ENCODE data around the gene HIVEP3. TPM values are rescaled to one million over a fixed set of nuclear protein-coding genes. Genes with fewer than 3 reads are reported as not detected.

The HIVEP3 gene
- total RNA-seq, 1 donor from 2014 or later = 0.37 TPM

DNA sequence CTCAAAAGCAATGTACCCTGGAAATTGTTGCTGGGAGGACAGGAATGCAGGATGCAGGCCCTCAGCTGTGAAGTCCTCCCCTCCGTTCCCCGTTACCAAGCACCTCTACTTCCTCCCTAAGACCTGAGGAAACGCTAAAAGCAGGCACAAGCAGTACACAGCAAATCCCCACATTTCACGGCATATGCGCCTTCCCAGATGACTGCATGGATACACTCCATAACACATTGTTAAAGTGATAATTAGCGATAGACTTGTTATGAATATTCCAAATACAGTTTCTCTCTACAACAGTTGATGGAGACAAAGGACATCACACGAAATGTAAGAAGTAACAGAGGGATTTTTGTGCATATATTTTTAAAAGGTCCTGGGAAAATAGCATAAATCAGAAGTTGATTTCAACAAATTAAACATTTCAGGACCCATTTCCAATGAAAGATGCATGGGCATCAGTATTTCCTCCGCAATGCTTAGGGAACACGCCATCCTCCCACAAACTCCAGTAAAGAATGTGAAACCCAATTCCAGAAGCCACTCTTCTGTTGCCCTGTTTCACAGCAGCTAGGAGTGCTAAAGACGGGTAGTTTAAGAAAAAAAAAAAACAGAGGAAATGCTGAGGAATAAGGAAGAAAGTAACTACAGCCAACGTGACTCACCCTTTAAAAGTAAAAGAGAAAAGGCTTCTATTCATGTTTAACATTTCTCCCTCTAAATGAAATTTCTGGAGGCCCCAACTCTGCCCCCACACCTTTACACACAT, 75.5 kb downstream of the HIVEP3 start:
- H3K27me3 Mint-ChIP-seq (ENCODE audit: insufficient read depth, low read depth) = peaks cover 3% of the 10 kb centered on the region
- Histone ChIP-seq H3K27ac (no peak overlapping the region), H3K27me3 (no peaks in the 10 kb centered on the region), H3F3A (ENCODE audit: low read depth) (peaks cover 26% of the 10 kb centered on the region), H4K20me1 (ENCODE audit: low read depth) (no peaks in the 10 kb centered on the region), H3K4me1 (peaks cover 22% of the 10 kb centered on the region), H3K36me3 (no peaks in the 10 kb centered on the region), H3K9me3 (ENCODE audit: low read depth) (no peaks in the 10 kb centered on the region), H2AFZ (replicated peaks) (no peak overlapping the region), H3K4me2 (no peak overlapping the region), H3K4me3 (no peak overlapping the region), H3K79me2 (ENCODE audit: low read depth) (no peaks in the 10 kb centered on the region), H3K9ac (no peak overlapping the region)
- H3K9me3 Mint-ChIP-seq = no peaks in the 10 kb centered on the region
- peak overlapping the region; percentile 80 for H3K27ac Mint-ChIP-seq
- no peaks in the 10 kb centered on the region for H3K36me3 Mint-ChIP-seq
- no peak for TF ChIP-seq EZH2 (IDR thresholded peaks at IDR 0.05)
- TF ChIP-seq, protein P1, sequence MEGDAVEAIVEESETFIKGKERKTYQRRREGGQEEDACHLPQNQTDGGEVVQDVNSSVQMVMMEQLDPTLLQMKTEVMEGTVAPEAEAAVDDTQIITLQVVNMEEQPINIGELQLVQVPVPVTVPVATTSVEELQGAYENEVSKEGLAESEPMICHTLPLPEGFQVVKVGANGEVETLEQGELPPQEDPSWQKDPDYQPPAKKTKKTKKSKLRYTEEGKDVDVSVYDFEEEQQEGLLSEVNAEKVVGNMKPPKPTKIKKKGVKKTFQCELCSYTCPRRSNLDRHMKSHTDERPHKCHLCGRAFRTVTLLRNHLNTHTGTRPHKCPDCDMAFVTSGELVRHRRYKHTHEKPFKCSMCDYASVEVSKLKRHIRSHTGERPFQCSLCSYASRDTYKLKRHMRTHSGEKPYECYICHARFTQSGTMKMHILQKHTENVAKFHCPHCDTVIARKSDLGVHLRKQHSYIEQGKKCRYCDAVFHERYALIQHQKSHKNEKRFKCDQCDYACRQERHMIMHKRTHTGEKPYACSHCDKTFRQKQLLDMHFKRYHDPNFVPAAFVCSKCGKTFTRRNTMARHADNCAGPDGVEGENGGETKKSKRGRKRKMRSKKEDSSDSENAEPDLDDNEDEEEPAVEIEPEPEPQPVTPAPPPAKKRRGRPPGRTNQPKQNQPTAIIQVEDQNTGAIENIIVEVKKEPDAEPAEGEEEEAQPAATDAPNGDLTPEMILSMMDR (IDR thresholded peaks at IDR 0.05) = no peak
- no peak for TF ChIP-seq EZH2phosphoT487 (IDR thresholded peaks at IDR 0.05)
- no peak overlapping the region for H3K4me3 Mint-ChIP-seq
- peaks cover 36% of the 10 kb centered on the region for H3K4me1 Mint-ChIP-seq
- DNase-seq (ENCODE audit: low spot score) = no peak

DNA sequence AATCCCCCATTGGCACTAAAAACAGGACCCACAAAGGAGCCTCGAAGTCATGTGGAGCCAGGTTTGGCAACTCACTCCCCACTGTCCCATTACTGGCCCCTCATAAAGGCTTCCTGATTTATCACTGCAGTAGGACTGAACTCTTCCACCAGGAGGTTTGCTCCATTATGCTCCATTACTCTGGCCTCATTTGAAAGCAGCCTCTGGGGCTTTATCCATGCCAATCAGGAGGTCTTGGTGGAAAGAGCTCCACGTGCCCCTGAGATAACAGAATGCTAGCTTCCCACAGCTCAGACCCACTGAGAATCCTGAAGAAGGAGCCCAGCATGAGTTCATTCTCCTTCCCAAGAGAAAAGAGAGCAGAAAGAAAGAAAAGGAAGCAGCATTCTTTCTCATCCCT, 76.4 kb downstream of the HIVEP3 start:
- no peak overlapping the region for H3K4me2 ChIP-seq

DNA sequence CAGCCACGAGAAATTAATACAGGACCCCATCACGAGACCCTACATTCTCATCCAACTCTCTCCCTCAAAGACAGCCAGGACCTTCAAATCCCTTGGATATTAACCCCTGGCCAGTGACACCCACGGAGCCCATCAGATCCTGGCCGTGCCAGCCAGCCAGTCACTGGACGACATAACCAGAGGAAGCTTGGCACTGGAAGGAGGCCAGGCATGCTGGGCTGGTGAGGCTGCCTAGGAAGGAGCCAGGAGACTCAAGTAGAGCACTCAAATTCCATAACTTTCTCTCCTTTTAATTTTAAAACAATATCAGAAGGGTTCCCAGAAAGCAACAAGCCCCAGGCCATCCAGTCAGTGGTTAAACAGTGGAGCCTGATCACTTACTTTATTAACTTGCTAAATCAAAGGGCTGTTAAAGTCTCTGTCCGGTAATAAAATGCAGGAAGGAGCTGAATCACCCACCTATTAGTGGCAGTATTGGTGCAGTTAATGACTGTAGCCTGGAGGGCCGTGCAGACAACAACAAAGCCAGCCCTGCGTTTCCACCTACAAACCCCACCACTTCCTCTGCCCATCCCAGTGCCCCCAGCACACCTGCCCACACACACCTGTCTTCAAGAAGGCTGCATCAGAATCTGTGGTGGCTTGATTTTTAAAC, 78.0 kb downstream of the HIVEP3 start:
- H2AFZ ChIP-seq (replicated peaks) = peak overlapping the region; percentile 26
- no peaks in the 10 kb centered on the region for H3K79me2 ChIP-seq (ENCODE audit: low read depth)
- H3K9me3 ChIP-seq (ENCODE audit: low read depth) = no peaks in the 10 kb centered on the region
- peaks cover 22% of the 10 kb centered on the region for H3K4me1 ChIP-seq
- no peak overlapping the region for H3K4me3 Mint-ChIP-seq
- no peaks in the 10 kb centered on the region for H3K36me3 ChIP-seq
- no peak overlapping the region for H3K4me2 ChIP-seq
- no peaks in the 10 kb centered on the region for H3K9me3 Mint-ChIP-seq
- no peaks in the 10 kb centered on the region for H3K36me3 Mint-ChIP-seq
- DNase-seq (ENCODE audit: low spot score) = no peak
- no peak overlapping the region for H3K4me3 ChIP-seq
- H4K20me1 ChIP-seq (ENCODE audit: low read depth) = no peaks in the 10 kb centered on the region
- H3K9ac ChIP-seq = no peak overlapping the region
- peaks cover 43% of the 10 kb centered on the region for H3K4me1 Mint-ChIP-seq
- peaks cover 5% of the 10 kb centered on the region for H3K27me3 Mint-ChIP-seq (ENCODE audit: insufficient read depth, low read depth)
- H3K27me3 ChIP-seq = no peaks in the 10 kb centered on the region
- TF ChIP-seq, protein P1 (IDR thresholded peaks at IDR 0.05) = no peak
- TF ChIP-seq EZH2 (IDR thresholded peaks at IDR 0.05) = no peak
- TF ChIP-seq EZH2phosphoT487 (IDR thresholded peaks at IDR 0.05) = no peak
- no peak overlapping the region for H3K27ac Mint-ChIP-seq
- no peak overlapping the region for H3K27ac ChIP-seq
- H3F3A ChIP-seq (ENCODE audit: low read depth) = peaks cover 26% of the 10 kb centered on the region

More for the DNA sequence above, 76.4 kb downstream of the HIVEP3 start:
- H3K27ac Mint-ChIP-seq = peak overlapping the region; percentile 76
- peak overlapping the region; percentile 44 for H3K4me3 Mint-ChIP-seq
- H3K79me2 ChIP-seq (ENCODE audit: low read depth) = no peaks in the 10 kb centered on the region
- H4K20me1 ChIP-seq (ENCODE audit: low read depth) = no peaks in the 10 kb centered on the region
- H3K36me3 Mint-ChIP-seq = no peaks in the 10 kb centered on the region
- H2AFZ ChIP-seq (replicated peaks) = peak overlapping the region; percentile 6
- H3K36me3 ChIP-seq = no peaks in the 10 kb centered on the region
- H3K9me3 ChIP-seq (ENCODE audit: low read depth) = no peaks in the 10 kb centered on the region
- peak overlapping the region; percentile 2 for H3K27ac ChIP-seq
- H3K9me3 Mint-ChIP-seq = no peaks in the 10 kb centered on the region
- peaks cover 26% of the 10 kb centered on the region for H3F3A ChIP-seq (ENCODE audit: low read depth)
- H3K4me1 ChIP-seq = peaks cover 22% of the 10 kb centered on the region
- H3K9ac ChIP-seq = no peak overlapping the region
- no peaks in the 10 kb centered on the region for H3K27me3 ChIP-seq
- TF ChIP-seq, protein P1 (IDR thresholded peaks at IDR 0.05) = no peak
- TF ChIP-seq EZH2 (IDR thresholded peaks at IDR 0.05) (no peak), EZH2phosphoT487 (IDR thresholded peaks at IDR 0.05) (no peak)
- peak; percentile 19 for DNase-seq (ENCODE audit: low spot score)
- H3K27me3 Mint-ChIP-seq (ENCODE audit: insufficient read depth, low read depth) = peaks cover 3% of the 10 kb centered on the region
- peaks cover 36% of the 10 kb centered on the region for H3K4me1 Mint-ChIP-seq
- no peak overlapping the region for H3K4me3 ChIP-seq
